ENCODE results near the gene DDR2.
"Not testable (repeated sequence)": the region's sequence is repeated elsewhere in the genome, so short reads cannot be mapped to it uniquely, and the experiment has no call there.

Gene DDR2

DNA sequence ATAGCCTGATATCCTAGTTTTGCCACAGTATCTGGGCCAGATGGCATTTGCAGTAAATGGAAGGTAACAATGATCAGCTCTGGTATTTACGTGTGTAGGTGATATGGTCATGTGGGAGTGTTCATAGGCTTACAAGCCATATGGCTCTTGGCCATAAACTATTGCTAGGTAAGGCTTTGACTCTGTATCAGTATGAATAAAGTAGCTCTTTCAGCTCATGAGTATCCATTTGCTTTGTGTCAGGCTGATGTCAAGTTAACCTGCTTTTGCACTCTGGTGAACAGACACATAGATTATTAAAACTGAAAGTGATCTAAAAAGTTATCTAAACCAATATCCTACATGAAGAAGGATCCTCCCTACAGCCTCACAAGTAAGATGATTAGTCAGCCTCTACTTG lies 69.0 kb downstream of the DDR2 start:
- DNase-seq, result no peak

DNA sequence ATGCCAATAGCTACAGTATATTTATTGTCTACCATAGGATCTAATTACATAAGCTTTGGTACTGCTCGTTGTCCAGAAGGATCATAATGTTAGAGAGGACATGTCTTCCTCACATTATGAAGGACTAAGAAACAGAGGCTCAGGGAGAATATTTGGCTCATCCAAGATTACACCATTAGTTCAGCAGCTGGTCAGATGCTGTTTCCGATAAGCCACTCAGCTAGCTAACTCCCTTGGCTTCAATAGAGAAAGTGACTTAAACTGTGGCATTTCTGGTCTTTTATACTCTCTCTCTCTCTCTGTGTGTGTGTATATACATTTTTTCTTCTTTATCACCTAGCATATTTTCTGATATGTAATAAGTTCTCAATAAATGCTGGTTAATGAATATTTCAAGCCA lies 70.4 kb downstream of the DDR2 start:
- no peak for DNase-seq

DNA sequence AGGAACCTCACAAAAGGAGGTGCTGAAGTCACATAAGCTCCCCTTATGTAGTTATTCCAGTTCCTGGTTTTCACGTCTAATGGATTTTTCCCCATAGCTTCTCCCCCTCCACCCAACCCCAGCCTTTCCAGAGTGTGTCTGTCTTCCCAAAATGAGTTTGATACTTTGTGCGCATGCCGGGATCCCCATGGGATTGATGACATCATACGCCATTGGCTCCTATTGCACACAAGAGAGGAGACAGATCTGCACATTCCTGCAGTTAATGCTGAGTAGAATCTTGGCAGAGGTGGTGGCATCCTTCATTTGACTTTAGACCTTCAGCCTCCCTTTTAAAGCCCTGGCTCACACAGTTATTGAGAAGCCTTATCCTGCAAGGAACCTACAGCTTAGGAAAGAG lies 71.4 kb downstream of the DDR2 start:
- no peak for DNase-seq

DNA sequence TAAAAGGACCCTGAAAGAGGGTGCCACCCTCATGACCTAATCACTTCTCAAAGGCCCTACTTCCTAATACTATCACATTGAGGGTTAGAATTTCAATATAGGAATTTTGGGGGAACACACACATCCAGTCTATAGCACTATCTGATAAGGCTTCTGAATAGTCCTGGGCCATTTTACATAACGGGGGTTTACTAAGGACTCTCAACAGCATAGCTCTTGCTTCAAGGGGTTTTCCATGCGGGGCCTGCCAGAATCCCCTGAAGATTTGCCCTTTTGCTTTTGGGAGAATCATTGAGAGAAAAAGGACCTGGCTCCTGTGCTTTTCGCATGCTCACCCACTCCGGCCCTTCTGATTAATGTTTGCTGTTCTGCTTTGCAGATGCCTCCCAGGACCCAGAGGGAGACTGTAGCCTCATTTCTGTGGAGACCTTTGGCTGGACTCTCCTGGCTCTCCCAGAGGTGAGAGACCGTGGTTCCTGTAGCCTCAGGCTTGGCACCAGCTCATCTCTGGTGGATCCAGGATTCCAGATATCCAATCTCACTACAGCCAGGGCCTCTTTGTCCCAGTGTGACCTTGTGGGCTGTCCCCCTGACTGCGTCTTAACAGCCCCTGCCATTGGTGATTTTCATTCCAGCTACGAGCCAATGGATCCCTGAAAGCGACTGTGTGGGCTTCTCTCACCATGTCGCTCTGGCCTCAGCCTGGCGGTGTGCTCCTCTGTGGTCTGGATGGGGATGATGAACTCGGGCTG lies 72.6 kb downstream of the DDR2 start:
- no peak for DNase-seq

DNA sequence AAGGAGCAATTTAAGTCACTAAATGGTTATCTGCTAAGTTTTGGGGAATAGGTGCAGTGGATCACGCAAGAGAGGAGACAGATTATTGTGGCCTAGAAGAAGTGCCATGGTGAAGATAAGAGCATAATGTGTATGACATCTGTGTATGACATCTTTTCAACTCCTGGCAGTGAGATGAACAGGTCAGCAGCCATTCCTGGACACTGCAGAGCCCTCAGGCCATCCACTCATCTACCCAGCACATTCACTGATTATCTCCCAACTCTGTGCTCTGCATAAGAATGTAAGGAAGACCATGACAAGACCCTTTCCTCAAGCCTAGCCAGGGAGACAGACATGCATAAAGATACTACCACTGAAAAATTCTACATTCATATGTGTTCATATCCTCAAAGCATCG lies 73.7 kb downstream of the DDR2 start:
- DNase-seq, result no peak

DNA sequence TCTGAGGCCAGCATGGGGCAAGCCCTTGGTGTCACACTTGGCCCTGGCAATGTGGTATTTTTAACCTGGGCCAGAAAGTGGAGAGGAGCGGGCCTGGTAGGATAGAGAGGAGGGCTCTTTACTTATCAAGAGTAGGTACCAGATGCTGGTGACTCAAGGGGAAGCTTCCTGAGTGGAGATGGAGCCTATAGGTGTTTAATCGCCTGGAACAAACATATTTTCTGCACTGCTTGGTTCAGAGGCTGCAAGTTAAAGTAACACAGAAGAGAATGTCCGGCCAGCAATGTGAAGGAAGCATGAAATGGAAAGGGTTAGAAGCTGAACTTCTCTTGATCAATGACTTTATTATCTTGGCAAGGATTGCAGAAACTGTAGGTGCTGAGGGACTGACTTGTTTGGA lies 74.3 kb downstream of the DDR2 start:
- no peak for DNase-seq

DNA sequence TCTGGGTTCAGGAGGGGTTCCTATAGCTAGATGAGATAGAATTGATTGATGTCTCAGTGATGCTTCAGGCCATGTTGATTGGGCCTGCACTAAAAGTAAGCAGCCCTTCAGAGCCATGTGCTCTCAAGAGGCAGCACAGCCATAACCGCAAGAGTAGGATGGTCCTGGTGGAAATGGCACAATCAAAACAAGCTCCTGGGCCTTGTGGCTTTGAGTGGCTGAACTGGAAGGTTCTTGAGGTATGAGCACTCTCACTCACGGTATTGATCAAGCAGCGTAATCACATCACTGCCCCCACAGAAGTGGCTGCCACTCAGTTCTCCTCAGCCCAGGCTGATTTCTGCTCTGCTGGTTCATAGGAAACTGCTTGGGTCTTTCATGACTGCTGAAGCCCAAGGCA lies 76.0 kb downstream of the DDR2 start:
- no peak for DNase-seq

DNA sequence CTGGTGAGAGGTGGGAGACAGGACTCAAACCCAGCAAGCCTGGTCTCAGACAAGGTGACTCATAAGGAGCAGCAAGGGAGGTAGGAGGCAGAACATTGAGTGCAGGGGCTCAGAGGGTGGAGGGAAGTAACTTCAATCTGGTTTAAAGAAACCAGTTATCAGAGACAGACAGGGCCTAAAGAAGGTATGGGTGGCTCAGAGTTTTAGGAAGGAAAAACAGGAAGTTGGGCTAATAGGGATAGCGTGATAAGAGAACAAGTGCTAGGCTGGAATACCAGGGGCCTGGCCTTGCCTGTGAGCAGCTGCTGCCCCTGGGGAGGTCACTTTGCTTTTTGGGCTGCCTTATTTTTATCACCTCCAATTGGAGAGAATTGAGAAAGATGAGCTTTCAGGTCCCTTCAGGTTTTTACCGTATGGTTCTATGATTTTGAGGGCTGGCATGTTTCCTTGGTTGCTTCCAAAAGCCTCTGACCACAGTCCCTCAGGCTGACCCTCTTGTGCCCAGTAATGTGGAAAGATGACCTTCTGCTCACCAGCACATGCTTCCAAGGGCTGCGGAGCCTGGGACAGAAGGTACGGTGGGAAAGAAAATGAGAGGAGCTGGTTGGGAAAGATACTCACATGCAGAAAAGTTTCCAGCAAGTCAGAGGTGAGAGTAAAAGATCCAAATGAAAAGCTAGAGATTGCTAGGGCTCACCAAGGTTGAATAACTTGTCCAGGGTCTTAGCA lies 77.0 kb downstream of the DDR2 start:
- DNase-seq, result no peak

DNA sequence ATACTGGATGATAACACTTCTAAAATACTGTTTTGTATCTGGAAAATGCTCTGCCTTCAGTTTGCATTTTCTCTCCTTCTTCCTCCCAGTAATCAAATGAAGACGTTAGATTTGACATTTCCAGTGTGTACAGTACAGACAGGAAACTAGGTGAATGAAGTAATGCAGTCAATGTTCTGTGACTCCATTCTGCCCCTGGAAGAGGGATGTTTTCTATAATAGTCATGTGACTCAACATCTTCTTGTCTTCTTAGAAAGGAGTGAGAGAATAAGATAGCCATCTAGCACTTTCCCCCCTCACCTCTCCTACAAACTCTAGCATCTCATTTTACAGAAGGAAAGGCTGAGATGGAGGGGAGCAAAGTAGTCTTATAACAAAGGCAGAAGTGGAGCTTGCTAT lies 77.6 kb downstream of the DDR2 start:
- no peak for DNase-seq

DNA sequence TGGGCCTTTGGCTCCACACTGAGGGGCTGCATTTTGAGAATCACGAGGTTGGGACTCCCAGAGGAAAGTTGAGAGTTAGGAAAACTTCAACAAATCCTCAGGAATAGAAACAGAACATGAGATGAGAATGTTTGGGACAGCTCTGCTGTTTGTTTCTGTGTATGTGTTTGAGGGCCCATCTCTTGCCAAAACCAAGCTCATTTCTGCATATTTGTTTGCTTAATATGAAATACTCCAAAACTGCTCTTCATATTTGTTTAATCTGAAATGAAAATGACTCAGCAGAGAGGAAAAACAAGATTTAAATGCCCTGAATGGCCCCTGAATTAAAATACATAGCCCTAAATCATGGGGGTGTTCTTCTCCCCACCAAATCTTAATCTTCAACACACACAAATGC lies 78.1 kb downstream of the DDR2 start:
- no peak for DNase-seq

DNA sequence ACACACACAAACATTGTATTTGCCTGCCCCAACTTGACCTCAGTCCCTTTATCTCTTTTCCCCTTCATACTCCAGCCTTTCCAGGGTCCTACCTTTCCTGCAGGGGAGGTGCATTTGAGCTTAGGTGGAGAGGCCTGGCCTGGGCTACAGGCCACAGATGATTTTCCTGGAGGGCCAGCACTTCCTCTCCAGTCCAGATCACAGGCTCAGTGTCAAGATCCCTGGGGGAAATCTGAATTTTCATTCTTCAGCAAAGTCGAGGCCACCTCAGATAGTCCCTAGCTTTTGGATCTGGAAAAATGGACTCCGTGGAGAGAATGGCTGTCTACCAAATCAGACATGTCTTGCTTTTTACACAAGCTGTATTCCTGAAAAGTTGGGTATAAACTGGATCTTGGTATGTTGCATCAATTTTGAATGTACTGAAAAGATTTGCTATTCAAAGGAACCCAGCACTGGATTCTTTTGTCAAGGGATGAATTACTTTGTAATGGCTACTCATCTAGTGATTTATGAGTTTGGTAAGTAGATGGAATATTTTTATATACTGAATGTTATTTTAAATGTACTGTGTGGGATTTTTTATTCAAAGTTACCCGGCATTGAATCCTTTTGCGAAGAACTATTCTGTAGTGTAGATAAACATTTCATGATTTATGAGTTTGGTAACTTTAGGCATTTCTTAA lies 78.7 kb downstream of the DDR2 start:
- DNase-seq, result no peak

DNA sequence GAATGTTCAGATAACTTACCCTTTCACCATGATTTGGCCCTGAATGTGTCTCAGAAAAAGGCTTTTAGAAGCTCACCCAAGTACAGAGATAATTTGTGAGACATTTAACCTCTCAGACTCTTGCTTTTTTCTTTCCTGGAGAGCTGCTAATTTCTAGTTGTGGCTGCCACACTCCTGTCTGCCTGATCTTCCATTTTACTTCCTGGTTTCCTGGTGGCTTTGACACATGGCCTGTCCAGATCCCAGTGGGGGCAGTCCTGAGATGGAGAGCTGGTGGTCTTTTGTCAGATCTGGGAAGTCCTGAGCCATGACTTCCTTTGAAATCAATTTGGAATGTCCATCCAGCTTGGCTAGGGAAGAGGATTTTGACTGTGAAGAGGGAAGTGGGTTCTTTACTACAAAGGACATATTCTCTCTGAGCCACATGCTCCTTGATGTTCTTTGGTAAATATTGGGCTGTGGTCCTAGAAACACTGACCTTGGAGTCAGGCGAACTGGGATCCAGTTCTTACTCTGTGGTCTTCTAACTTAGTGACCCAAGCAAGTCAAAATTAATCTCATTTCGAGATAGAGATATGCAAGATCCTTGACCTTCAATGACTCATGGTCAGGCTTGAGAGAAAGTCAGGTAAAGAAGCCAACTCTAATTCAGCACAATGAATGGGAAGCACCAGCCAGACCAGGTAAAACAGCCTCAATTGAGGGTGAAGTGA lies 80.2 kb downstream of the DDR2 start:
- DNase-seq, result no peak

DNA sequence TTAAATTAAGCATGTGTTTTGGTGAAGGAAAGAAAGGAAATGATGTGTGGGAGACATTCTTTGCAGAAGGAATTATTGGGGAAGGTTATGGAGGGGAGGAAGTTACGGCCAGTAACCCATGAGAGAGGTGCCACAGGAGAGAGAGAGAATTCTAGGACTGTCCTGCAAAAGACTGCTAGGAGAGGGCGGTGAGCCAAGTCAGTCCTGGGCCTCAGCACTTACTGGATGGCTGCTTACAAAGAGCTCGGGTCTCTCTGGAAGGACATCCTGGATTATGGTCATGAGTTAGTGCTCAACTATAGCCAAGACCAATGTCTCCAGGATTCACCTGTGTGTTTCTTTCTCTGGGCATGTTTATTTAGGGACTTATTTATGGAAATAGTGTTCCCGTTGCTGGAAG lies 83.9 kb downstream of the DDR2 start:
- DNase-seq, result no peak

DNA sequence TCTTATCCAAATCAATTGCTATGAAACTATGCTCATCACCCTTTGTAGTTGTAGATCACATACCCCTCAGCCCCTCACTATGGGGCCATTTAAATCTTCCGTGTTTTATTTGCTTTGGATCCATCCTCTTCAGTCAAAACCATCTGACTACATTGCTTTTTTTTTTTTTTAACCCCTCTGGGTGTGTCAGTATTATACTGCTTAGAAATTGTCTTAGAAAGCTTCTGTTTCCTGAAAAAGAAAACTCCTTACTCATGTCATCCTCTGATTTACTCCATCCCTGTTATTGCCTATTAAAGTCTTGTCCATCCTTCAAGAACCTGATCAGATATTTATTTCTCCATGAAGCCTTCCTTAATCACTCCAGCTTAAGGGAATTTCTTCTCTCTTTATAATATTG lies 84.3 kb downstream of the DDR2 start:
- no peak for DNase-seq

DNA sequence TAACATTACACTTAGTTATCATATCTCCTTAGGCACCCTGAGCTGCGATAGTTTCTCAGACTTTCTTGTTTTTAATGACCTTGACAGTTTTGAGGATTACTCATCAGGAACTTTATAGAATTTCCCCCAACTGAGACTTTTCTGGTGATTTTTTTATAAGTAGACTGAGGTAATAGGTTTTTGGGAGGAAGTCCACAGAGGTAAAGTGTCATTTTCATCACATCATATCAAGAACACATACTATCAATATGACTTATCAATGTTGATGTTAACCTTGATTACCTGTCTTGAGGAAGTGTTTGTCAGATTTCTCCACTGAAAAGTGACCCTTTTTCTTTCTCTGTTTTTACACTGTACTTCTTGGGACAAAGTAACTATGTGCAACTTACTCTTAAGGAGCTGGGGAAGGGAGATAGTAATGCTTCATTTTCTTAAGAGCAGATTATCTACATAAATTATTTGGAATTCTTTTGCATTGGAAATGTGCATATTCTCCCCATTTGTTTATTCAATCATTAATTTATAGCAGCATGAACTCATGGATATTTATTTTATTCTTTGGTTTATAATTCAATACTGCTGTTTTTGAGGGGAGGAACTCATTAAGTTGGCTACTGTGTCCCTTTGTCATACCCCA lies 85.4 kb downstream of the DDR2 start:
- DNase-seq, result no peak

DNA sequence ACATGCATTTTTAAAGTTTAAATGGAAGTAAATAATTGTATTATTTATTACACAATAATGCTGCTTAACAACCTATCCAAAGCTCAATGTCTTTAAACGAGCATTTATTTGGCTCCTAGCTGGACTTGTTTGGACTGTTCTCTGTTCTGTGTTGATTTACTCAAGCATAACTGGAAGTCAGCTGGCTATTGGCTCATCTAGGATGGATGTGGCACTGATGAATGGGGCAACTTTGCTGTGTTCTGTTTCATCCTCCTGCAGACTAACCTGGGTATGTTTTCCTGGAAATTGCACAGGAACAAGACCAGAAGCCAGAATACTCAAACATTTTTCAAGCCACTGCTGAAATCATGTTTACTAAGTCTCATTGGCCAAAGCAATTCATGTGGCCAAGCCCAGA lies 87.4 kb downstream of the DDR2 start:
- no peak for DNase-seq

DNA sequence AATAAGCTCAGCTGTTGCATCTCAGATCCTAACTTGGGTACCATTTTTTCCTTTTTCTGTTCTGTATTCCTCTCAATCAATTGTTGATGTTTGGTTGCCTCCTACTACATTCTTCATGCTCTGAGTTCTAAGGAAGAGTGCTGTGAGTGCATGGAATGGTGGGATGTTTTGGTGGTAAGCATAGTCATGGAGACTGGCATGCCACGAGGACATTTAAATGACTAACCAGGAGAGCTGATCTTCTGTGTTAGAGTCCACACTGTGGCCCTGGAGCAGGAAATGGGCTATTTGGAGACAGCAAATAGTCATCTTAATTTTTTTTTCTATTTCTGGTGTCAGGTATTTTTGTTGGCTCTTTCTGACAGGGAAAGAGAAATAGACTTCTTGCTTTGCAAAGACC lies 88.7 kb downstream of the DDR2 start:
- DNase-seq, result no peak

DNA sequence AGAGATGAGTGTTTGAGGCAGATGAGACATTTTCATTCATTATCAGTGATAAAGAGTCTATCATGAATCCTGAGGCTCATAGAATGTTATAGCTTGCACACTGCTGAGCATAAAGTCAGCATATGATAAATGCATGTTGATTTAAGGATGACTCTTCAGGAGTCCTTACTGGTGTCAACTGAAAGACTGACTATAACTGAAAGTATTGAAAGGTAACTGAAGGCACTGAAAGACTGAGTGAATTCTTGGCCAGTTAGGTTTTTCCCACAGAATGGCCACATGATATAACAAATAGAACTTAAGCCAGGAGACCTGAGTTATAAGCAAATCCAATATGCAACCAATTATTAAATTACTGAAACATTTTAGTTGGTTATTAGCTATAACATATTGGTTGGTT lies 89.2 kb downstream of the DDR2 start:
- no peak for DNase-seq

DNA sequence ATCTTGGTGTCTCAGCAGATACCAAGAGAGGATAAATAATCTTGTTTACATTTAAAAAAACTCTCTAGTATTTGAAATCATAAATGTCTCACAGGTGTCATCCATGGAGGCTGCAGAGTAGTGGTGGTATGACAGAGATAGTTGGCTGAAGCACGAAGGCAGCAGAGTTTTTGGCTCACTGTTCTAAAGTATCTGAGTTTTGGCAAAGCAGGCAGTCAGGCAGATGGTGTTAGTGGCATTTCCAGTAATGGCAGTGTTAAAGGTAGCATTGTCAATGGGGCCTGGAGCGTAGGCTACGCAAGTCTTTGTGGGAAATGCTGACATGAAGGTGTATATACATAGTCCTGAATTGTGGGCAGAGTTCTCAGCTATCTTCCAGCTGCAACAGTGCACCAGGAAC lies 89.8 kb downstream of the DDR2 start:
- no peak for DNase-seq

DNA sequence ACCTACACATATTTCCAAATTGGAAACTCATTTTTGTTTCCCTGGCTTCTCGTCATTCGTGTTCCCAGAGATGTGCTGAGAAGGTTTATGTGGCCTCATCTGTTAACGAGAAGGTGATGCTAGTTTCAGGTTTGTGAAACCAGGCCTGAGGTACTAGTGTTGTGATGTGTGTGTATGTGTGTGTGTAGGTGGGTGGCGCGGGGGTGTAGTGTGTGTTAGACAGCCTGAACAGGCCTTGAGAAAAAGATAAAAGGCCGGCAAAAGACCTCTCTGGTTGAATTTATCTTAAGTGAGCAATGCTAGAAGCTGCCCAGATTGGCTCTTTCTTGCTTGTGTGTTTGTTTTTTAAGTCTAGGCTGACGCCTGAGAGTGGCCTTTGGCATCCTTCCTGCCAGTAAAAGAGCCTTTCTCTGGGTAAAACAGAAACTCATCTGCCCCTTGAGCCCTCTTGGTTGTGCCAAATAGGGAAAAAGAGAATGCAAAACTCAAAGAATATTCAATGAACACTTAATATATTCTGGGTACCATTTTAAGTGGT lies 92.4 kb downstream of the DDR2 start:
- DNase-seq, result no peak

DNA sequence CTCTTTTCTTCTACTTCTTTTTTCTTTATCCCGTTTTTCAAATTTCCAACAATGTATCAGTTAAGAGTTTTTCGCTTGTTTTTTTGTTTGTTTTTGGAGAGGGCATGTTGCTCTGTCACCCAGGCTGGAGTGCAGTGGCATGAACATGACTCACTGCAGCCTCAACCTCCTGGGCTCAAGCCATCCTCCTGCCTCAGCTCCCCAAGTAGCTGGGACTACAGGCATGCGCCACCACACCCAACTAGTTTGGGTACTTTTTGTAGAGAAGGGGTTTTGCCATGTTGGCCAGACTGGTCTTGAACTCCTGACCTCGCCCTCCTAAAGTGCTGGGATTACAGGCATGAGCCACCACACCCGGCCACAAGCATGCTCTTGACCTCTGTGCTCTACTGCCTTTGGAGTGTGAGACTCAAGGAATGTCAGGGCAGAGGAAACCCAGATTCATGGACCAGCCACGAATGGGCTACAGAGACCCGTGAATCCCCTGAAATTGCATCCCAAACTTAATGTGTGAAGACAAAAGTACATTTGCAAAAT lies 93.1 kb downstream of the DDR2 start:
- no peak for DNase-seq

DNA sequence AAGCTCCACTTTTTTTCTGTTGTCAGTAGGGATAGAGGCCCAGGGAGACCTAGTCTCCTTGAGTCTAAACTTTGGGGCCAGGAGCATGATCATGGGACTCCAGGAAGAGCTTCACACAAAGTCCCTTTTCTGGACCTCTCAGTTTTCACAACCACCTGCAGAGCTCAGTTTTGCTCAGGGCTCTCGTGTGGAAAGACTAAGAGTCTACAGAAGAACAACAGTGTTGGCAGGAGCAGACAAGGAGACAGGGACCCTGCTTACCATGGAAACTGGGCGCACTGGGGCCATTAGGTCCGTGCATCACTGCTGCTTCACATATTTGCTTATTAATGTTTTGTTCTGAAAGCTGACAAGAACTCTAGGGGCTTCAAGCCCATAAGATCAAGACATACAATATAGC lies 94.3 kb downstream of the DDR2 start:
- no peak for DNase-seq

DNA sequence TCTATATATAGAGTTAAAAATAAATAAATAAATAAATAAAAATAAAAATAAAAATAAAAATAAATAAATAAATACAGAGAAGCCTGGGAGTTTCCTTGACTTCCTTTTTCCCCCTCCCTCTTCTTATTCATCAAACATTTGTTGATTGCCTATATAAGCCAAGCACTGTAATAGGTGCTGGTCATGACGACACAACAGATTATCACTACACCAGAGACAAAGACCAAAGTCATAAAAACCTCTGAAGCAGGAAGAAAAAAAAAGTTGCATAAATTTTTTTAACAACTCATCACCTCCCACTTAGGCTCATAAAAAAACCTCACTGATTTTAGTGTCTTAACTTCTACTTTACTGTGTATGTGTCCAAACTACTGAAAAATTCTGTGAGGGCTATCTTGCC lies 95.2 kb downstream of the DDR2 start:
- not testable (repeated sequence) for DNase-seq
